GM12878 (cell line): Measurements from ENCODE around the gene MACROD2. TPM values are rescaled to one million over a fixed set of nuclear protein-coding genes. Genes with fewer than 3 reads are reported as not detected.

Source experiments
- ATF7 ChIP-seq: fragments of 450-650 bp; IDR thresholded peaks from 2 replicates; pipeline ENCODE4 v1.6.1; 2016; ENCODE audit warnings: low read depth, mild to moderate bottlenecking
- BCL3 ChIP-seq: IDR thresholded peaks from 2 replicates; pipeline ENCODE4 v1.6.1; 2011; ENCODE audit warnings: borderline replicate concordance, low read depth, mild to moderate bottlenecking, moderate library complexity, low read length; ENCODE audit not compliant: insufficient read depth, poor library complexity, severe bottlenecking
- CHD2 ChIP-seq: IDR thresholded peaks from 2 replicates; pipeline ENCODE4 v1.6.1; 2011; ENCODE audit warnings: low read depth, low read length, improper control_type of control experiment, borderline replicate concordance
- DPF2 ChIP-seq: fragments of 450-650 bp; IDR thresholded peaks from 2 replicates; pipeline ENCODE4 v1.6.1; 2017; ENCODE audit warnings: mild to moderate bottlenecking
- EED ChIP-seq: sonication (generic); IDR thresholded peaks from 2 replicates; pipeline ENCODE4 v1.6.1; 2016; ENCODE audit warnings: antibody characterized with exemption, low read depth
- POLR2AphosphoS5 ChIP-seq: IDR thresholded peaks from 2 replicates; pipeline ENCODE4 v1.6.1; 2011; ENCODE audit warnings: mild to moderate bottlenecking, low read length, inconsistent platforms
- RAD21 ChIP-seq: IDR thresholded peaks from 2 replicates; pipeline ENCODE4 v1.6.1; 2011; ENCODE audit warnings: mild to moderate bottlenecking, low read depth, low read length, moderate library complexity; ENCODE audit not compliant: insufficient read depth
- REST ChIP-seq: IDR thresholded peaks from 2 replicates; pipeline ENCODE4 v1.6.1; 2012; ENCODE audit warnings: mild to moderate bottlenecking, low read depth, low read length
- SP1 ChIP-seq: IDR thresholded peaks from one replicate; pipeline ENCODE4 v1.6.1; 2011; ENCODE audit warnings: low read depth, low read length
- SRF ChIP-seq, 2 experiments: IDR thresholded peaks; 2 replicates each; pipeline ENCODE4 v1.6.1; 2011; ENCODE audit warnings: low read depth in 2 of 2, low read length in 2 of 2, mild to moderate bottlenecking in 1 of 2, moderate library complexity in 1 of 2
- SUZ12 ChIP-seq: fragments of 200-600 bp; sonication (generic); IDR thresholded peaks from one replicate; pipeline ENCODE4 v1.6.1; 2018; ENCODE audit warnings: antibody characterized with exemption, mild to moderate bottlenecking; ENCODE audit not compliant: unreplicated experiment
- ZBTB11 ChIP-seq: fragments of 450-650 bp; formaldehyde crosslinking; IDR thresholded peaks from 2 replicates; pipeline ENCODE4 v1.5.0; 2022; ENCODE audit warnings: mild to moderate bottlenecking, missing genetic modification characterization
- ZZZ3 ChIP-seq: IDR thresholded peaks from 2 replicates; pipeline ENCODE4 v1.6.1; 2011; ENCODE audit warnings: low read depth; ENCODE audit not compliant: control insufficient read depth, insufficient read length
- polyA plus RNA-seq, 11 experiments: library from polyadenylated mRNA; depleted of rRNA in 4 of 11; unstranded in 6 of 11; stranded (reverse) in 5 of 11; fragments of >200 nt; fragmentation: Nextera tagmentation in 4 of 11; fragmentation: Illumina TruSeq in 1 of 11; extraction: Ambion mirVana in 4 of 11; extraction: Trizol in 1 of 11; gene quantifications; 1 replicate in 1 of 11; 2 replicates in 10 of 11; pipeline versions ENCODE4 v1.2.1 to v1.2.3, GENCODE V29; 2011 to 2016; ENCODE audit warnings: inconsistent platforms in 2 of 11, missing spikeins in 2 of 11, low read depth in 1 of 11
- total RNA-seq, 4 experiments: library from RNA; depleted of rRNA in 3 of 4; stranded (reverse); fragments of >200 nt in 3 of 4; fragmentation: Illumina TruSeq in 1 of 4; extraction: Trizol in 1 of 4; gene quantifications; 2 replicates each; pipeline versions ENCODE4 v1.2.1 to v1.2.3, GENCODE V29; 2013 to 2021
- TF ChIP-seq, protein P1 (sequence below): fragments of 450-650 bp; IDR thresholded peaks from 2 replicates; pipeline ENCODE4 v1.6.1; 2016; ENCODE audit warnings: mild to moderate bottlenecking
- TF ChIP-seq, protein P2 (sequence below): fragments of 450-650 bp; IDR thresholded peaks from 2 replicates; pipeline ENCODE4 v1.6.1; 2017; ENCODE audit warnings: mild to moderate bottlenecking, moderate library complexity

Gene MACROD2
- total and polyA plus RNA-seq, 10 of the 15 experiments (the other 5 are each of a cell fraction or from before 2014, with no cell fraction given) = 1.1 to 21.5 (median 2.2) TPM

DNA sequence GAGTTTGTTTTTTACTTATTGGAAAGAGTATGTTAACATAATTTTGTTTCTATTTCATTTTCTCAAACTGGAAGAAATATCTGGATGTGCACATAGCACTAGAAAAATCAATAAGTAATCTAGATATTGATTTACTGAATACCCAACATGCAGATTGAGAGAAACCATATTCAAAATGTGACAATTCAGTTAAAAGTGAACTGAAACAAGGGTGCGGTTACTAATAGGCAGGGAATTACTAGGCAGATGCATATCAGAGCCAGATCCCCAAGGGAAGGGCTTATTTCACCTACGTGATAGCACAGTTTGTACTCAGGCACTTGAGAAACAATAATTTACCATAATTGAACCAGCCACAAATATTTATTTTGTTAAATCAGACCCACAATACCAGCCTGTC, 835.1 kb downstream of the MACROD2 start (continued):
- TF ChIP-seq REST (no peak), ZZZ3 (no peak), SP1 (no peak), BCL3 (no peak), EED (peak; percentile 81), DPF2 (peak; percentile 90), ATF7 (peak; percentile 32), RAD21 (no peak), ZBTB11 (CRISPR knock-in tag) (no peak), CHD2 (peak; percentile 27; the same call in 1 of the 2 replicates), POLR2AphosphoS5 (no peak), SUZ12 (no peak), SRF (IDR thresholded peaks at IDR 0.05; ENCODE audit: low read depth in 2 of 2, low read length in 2 of 2) (no peak)
- TF ChIP-seq, protein P1, sequence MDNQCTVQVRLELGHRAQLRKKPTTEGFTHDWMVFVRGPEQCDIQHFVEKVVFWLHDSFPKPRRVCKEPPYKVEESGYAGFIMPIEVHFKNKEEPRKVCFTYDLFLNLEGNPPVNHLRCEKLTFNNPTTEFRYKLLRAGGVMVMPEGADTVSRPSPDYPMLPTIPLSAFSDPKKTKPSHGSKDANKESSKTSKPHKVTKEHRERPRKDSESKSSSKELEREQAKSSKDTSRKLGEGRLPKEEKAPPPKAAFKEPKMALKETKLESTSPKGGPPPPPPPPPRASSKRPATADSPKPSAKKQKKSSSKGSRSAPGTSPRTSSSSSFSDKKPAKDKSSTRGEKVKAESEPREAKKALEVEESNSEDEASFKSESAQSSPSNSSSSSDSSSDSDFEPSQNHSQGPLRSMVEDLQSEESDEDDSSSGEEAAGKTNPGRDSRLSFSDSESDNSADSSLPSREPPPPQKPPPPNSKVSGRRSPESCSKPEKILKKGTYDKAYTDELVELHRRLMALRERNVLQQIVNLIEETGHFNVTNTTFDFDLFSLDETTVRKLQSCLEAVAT = no peak
- TF ChIP-seq, protein P2, sequence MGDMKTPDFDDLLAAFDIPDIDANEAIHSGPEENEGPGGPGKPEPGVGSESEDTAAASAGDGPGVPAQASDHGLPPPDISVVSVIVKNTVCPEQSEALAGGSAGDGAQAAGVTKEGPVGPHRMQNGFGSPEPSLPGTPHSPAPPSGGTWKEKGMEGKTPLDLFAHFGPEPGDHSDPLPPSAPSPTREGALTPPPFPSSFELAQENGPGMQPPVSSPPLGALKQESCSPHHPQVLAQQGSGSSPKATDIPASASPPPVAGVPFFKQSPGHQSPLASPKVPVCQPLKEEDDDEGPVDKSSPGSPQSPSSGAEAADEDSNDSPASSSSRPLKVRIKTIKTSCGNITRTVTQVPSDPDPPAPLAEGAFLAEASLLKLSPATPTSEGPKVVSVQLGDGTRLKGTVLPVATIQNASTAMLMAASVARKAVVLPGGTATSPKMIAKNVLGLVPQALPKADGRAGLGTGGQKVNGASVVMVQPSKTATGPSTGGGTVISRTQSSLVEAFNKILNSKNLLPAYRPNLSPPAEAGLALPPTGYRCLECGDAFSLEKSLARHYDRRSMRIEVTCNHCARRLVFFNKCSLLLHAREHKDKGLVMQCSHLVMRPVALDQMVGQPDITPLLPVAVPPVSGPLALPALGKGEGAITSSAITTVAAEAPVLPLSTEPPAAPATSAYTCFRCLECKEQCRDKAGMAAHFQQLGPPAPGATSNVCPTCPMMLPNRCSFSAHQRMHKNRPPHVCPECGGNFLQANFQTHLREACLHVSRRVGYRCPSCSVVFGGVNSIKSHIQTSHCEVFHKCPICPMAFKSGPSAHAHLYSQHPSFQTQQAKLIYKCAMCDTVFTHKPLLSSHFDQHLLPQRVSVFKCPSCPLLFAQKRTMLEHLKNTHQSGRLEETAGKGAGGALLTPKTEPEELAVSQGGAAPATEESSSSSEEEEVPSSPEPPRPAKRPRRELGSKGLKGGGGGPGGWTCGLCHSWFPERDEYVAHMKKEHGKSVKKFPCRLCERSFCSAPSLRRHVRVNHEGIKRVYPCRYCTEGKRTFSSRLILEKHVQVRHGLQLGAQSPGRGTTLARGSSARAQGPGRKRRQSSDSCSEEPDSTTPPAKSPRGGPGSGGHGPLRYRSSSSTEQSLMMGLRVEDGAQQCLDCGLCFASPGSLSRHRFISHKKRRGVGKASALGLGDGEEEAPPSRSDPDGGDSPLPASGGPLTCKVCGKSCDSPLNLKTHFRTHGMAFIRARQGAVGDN = no peak
